Activated T-helper 1 cell treated with anti-CD3 and anti-CD28 coated beads, Interleukin-12 subunit alpha, Interleukin-12 subunit beta, Interleukin-2, Interleukin-4 antibody, amounts not matched to agents 30 ng/mL and 10 ng/mL and 1 ng/mL, durations not matched to agents 14 hours and 24 hours and 36 hours (primary cell): ENCODE data around the gene FRA10AC1. TPM values are rescaled to one million over a fixed set of nuclear protein-coding genes. Genes with fewer than 3 reads are reported as not detected.

ENCODE experiments used
- DNase-seq: peaks from one replicate; pipeline ENCODE4 v3.0.0; 2021; ENCODE audit warnings: low spot score
- H3K27ac Mint-ChIP-seq: one replicate; pipeline ENCODE4 v1.8.0; 2021; ENCODE audit warnings: mild to moderate bottlenecking, mixed read lengths
- H3K27me3 Mint-ChIP-seq: one replicate; pipeline ENCODE4 v1.8.0; 2022; ENCODE audit warnings: mild to moderate bottlenecking, moderate library complexity, mixed read lengths; ENCODE audit not compliant: insufficient read depth
- H3K36me3 Mint-ChIP-seq: one replicate; pipeline ENCODE4 v1.8.0; 2021; ENCODE audit warnings: low read depth, mixed read lengths
- H3K4me1 Mint-ChIP-seq: one replicate; pipeline ENCODE4 v1.8.0; 2021; ENCODE audit warnings: low read depth, mixed read lengths
- H3K4me3 Mint-ChIP-seq: one replicate; pipeline ENCODE4 v1.8.0; 2021; ENCODE audit warnings: mild to moderate bottlenecking, moderate library complexity, mixed read lengths
- H3K9me3 Mint-ChIP-seq: one replicate; pipeline ENCODE4 v1.8.0; 2021; ENCODE audit warnings: mixed read lengths
- intact Hi-C: fragments of 100-400 bp; cut with micrococcal nuclease; formaldehyde crosslinking; loops from one replicate; pipeline ENCODE4 v1.15.1; 2024
- total RNA-seq: library from RNA; stranded (reverse); gene quantifications from 2 replicates; pipeline ENCODE4 v1.2.3, GENCODE V29; 2022

The FRA10AC1 gene
- total RNA-seq, 1 donor from 2014 or later, result 28.2 TPM

DNA sequence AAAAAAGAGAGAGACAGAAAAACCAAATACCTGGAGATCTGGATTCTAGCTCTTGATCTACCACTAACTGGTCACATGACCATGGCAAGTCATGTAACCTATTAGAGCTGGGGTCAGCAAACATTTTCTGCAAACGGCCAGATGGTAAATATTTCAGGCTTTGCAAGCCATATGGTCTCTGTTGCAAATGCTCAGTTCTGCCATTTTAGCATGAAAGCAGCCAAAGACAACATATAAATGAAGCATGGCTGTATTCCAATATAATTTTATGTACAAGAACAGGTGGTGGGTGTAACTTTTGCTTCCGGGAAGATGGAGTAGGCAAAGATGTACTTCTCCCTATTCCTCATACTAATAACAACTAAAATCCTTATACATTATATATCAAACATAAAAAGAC lies 6.7 kb downstream of the FRA10AC1 start:
- no peak for DNase-seq
- Mint-ChIP-seq H3K36me3 (peaks cover 34% of the 10 kb centered on the region), H3K4me3 (no peak overlapping the region), H3K9me3 (no peaks in the 10 kb centered on the region), H3K27me3 (no peaks in the 10 kb centered on the region), H3K4me1 (peaks cover 22% of the 10 kb centered on the region), H3K27ac (no peak overlapping the region)
- intact Hi-C loops, result no loop called here

DNA sequence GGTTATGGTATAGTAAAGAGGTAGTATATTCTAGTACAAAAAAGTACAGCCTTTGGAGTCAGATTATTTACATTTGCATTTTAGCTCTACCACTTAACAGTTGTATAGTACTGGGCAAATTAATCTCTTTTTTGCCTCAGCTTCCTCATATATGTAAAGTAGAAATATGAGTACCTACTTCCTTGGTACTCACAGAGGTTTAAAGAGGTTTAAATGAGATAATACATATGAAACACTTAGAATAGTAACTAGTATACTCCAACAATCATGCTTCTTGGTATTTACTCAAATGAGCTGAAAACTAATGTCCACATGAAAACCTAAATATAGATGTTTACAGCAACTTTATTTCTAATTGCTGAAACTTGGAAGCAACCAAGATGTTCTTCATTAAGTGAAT lies 14.7 kb downstream of the FRA10AC1 start:
- Mint-ChIP-seq H3K27ac (no peak overlapping the region), H3K4me3 (no peak overlapping the region), H3K9me3 (no peaks in the 10 kb centered on the region), H3K36me3 (peaks cover 16% of the 10 kb centered on the region), H3K4me1 (no peaks in the 10 kb centered on the region), H3K27me3 (no peaks in the 10 kb centered on the region)
- intact Hi-C loops, result no loop called here
- no peak for DNase-seq

DNA sequence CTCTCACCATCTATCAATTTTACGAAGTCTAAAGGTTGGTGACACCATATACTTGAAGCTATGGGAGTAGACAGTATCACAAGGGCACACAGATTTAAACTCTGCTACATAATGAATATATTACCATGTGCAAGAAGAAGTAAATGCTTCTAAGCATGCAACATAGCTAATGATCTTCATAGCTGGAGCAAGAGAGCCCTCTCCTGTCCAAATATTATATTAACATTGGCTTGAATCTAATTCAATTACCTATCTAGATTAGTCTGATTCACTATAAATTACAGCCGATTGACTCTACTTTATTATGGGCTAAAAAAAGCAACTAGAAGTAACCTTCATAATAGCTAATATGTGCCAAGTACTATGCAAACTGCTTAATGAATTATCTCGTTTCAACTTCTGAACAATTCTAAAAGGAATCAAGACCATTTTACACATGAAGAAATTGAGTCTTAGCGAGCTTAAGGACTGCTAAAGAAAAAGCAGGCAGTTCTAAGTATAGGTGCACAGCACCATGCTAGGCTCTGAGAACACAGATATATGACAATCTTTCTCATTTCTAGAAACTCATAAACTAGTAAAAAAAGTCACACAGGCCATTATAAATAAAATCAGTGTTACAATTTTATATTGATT lies 21.9 kb downstream of the FRA10AC1 start:
- H3K36me3 Mint-ChIP-seq, result peaks cover 8% of the 10 kb centered on the region
- DNase-seq, result no peak
- H3K9me3 Mint-ChIP-seq, result no peaks in the 10 kb centered on the region
- H3K4me3 Mint-ChIP-seq, result no peak overlapping the region
- no peaks in the 10 kb centered on the region for H3K4me1 Mint-ChIP-seq
- H3K27me3 Mint-ChIP-seq, result no peaks in the 10 kb centered on the region
- intact Hi-C loops, result loop anchor here (1.0 kb wide), 1 partner anchor 125 kb away; no protein-coding TSS in a partner anchor
- H3K27ac Mint-ChIP-seq, result no peak overlapping the region

DNA sequence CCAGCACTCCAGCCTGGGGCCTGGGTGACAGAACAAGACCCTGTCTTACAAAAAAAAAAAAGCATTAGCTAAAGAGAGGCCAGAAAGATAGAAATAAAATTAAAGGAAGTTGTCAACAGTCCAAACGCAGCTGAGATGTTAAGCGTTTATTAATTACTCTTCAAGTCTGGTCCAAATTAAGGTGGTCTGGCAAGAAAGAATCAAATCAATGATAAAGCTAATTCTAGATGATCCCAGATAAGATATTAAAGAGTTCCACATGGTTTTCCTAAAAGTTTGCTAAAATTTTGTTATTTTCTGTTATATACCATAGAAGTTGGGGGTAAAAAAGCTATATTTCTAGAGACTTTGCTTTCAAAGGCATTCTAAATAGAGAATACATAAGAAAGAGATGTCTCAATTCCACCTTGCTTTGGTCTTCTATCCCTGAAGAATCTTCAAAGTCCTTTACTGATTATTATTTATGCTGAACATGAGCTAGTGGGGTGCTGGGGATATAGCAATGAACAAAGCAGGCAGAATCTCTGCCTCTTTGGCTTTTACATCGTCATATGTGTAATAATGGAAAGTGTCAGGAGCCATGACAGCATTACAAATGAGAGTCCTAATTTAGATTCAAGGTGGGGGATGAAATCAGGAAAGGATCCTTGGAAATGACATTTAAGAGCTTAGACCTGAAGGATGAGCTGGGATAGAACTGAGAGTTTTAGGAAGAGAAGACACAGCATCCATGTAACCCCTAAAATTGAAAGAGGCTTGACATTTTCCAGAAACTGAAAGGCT lies 23.4 kb downstream of the FRA10AC1 start:
- intact Hi-C loops, result no loop called here
- H3K9me3 Mint-ChIP-seq, result no peaks in the 10 kb centered on the region
- H3K4me1 Mint-ChIP-seq, result no peaks in the 10 kb centered on the region
- no peak for DNase-seq
- H3K36me3 Mint-ChIP-seq, result peaks cover 15% of the 10 kb centered on the region
- H3K4me3 Mint-ChIP-seq, result no peak overlapping the region
- H3K27me3 Mint-ChIP-seq, result no peaks in the 10 kb centered on the region
- H3K27ac Mint-ChIP-seq, result no peak overlapping the region

DNA sequence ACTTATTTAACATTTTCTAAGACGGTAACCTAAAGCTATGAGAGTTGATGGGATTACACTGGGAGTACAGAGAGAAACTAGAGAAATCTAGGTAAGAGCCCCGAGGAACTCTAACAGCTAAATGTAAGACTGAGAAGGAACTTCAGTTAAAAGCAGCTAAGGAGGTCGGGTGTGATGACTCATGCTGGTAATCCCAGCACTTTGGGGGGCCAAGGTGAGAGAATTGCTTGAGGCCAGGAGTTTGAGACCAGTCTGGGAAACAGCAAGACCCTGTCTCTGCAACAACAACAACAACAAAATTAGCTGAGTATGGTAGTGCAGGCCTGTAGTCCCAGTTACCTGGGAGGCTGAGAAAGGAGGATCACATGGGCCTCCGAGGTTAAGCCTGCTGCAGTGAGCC lies 24.0 kb downstream of the FRA10AC1 start:
- H3K4me3 Mint-ChIP-seq, result no peak overlapping the region
- intact Hi-C loops, result no loop called here
- H3K27me3 Mint-ChIP-seq, result no peaks in the 10 kb centered on the region
- no peaks in the 10 kb centered on the region for H3K4me1 Mint-ChIP-seq
- H3K36me3 Mint-ChIP-seq, result peaks cover 18% of the 10 kb centered on the region
- H3K27ac Mint-ChIP-seq, result no peak overlapping the region
- no peak for DNase-seq
- no peaks in the 10 kb centered on the region for H3K9me3 Mint-ChIP-seq

DNA sequence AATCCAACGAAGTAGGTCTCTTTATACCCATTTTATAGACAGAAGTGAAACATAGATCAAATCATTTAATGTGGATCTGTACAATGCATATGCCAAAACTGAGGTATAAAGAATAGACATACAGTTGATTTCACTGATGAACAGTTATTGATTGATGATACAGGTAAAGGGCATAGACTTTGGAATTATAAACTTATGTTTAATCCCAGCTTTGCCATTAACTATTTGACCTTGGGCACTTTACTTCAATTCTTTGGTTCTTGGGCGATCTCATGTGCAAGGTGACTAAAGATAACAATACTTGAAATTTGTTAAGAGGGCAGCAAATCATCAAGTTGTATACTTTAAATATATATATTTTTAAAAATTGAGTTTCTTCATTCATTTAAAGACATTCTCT lies 28.6 kb downstream of the FRA10AC1 start:
- Mint-ChIP-seq H3K27me3 (no peaks in the 10 kb centered on the region), H3K27ac (no peak overlapping the region)
- intact Hi-C loops, result no loop called here

DNA sequence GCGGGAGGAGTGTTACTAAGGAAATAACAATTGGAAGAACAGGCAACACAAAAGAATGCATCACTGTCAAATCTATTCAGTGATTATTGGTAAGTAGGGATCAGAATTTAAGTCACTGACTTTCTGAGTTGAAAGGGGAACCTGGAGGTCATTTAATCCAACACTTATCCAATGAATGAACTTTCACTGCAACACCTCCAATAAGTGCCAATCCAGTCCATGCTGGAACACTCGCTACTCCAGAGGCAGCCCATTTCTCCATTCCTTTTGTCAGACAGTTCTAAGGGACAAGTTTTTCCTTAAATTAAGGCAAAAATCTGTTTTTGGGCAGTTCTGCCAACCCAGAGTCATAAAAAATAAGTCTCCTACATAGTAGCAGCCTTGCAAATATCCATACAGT lies 29.5 kb downstream of the FRA10AC1 start:
- Mint-ChIP-seq H3K4me1 (peaks cover 8% of the 10 kb centered on the region), H3K27ac (no peak overlapping the region), H3K9me3 (no peaks in the 10 kb centered on the region), H3K4me3 (no peak overlapping the region), H3K27me3 (no peaks in the 10 kb centered on the region), H3K36me3 (peaks cover 25% of the 10 kb centered on the region)
- intact Hi-C loops, result no loop called here
- DNase-seq, result no peak

More for the DNA sequence above, 28.6 kb downstream of the FRA10AC1 start:
- H3K4me1 Mint-ChIP-seq, result peaks cover 8% of the 10 kb centered on the region
- no peak for DNase-seq
- H3K9me3 Mint-ChIP-seq, result no peaks in the 10 kb centered on the region
- H3K4me3 Mint-ChIP-seq, result no peak overlapping the region
- H3K36me3 Mint-ChIP-seq, result peaks cover 25% of the 10 kb centered on the region

DNA sequence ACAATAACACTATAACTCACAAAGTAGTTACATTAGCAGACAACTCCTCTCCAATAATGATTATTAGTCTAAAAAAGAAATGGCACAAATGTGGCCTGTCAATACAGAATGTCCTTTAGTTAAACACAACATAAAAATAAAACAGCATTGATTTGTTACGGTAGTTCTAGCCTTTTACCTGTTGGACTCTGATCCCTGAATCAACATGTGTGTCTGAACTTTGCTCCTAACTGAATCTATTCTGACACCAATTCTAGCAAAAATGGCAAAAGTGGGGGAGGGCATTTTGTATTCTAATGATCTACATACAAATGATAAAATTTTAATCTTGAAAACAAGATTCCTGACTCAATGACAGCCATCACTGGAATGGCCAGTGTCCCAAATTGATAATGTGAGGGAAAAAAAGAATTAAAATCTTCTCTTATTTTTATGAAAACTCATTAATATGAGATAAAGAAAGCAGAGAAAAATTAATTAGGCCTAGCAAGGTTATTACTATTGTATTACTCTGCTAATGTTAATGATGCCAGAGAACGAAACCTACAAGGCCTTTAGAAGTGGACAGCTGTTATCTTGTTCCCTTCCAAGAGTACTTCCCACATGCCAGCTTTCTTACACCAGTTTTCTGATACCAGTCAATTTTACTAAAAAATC lies 30.2 kb downstream of the FRA10AC1 start:
- DNase-seq, result no peak
- H3K9me3 Mint-ChIP-seq, result no peaks in the 10 kb centered on the region
- peaks cover 8% of the 10 kb centered on the region for H3K4me1 Mint-ChIP-seq
- intact Hi-C loops, result no loop called here
- H3K27me3 Mint-ChIP-seq, result no peaks in the 10 kb centered on the region
- H3K36me3 Mint-ChIP-seq, result peaks cover 25% of the 10 kb centered on the region
- H3K27ac Mint-ChIP-seq, result no peak overlapping the region
- no peak overlapping the region for H3K4me3 Mint-ChIP-seq

DNA sequence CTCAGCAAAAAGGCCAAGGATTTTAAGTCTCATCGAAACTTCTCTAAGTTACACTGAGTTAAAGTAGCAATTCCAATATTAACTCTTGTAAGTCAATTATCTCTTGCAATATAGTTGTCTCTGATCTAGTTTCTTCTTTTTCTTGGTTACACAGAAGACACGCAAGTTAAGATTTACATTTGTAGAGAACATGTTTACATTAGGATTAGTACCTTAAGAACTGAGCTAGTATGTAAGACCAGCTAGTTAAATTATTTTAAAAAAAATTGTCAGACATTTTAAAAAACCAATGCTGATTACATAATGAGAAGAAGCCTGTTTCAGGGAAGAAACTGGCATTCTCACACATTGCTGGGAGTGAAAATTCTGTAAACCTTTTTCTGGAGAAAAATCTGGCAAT lies 31.4 kb downstream of the FRA10AC1 start:
- no peaks in the 10 kb centered on the region for H3K9me3 Mint-ChIP-seq
- no peak for DNase-seq
- intact Hi-C loops, result no loop called here
- no peak overlapping the region for H3K27ac Mint-ChIP-seq
- H3K4me1 Mint-ChIP-seq, result peaks cover 8% of the 10 kb centered on the region
- H3K36me3 Mint-ChIP-seq, result peaks cover 26% of the 10 kb centered on the region
- H3K4me3 Mint-ChIP-seq, result no peak overlapping the region
- H3K27me3 Mint-ChIP-seq, result no peaks in the 10 kb centered on the region

DNA sequence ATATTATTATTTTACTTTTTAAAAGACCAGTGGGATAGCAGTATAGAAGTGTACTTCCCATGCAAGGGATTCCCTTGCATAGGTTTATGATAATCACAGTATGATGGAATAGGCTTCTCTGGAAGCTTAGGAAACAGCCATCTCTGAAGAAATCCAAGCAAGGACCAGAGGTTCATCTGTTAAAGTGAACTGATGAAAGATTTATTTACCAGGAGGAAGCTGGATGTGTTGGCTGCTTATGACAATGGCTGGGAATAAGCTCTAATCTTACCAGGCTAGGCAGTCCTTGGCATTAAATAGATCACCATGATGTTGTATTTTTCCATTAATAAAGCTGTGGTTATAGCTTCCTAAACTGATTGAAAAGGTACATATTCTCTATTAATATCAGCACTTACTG lies 32.0 kb downstream of the FRA10AC1 start:
- H3K4me3 Mint-ChIP-seq, result no peak overlapping the region
- H3K36me3 Mint-ChIP-seq, result peaks cover 26% of the 10 kb centered on the region
- H3K27ac Mint-ChIP-seq, result no peak overlapping the region
- H3K9me3 Mint-ChIP-seq, result no peaks in the 10 kb centered on the region
- H3K4me1 Mint-ChIP-seq, result peaks cover 8% of the 10 kb centered on the region
- DNase-seq, result no peak
- intact Hi-C loops, result no loop called here
- H3K27me3 Mint-ChIP-seq, result no peaks in the 10 kb centered on the region

DNA sequence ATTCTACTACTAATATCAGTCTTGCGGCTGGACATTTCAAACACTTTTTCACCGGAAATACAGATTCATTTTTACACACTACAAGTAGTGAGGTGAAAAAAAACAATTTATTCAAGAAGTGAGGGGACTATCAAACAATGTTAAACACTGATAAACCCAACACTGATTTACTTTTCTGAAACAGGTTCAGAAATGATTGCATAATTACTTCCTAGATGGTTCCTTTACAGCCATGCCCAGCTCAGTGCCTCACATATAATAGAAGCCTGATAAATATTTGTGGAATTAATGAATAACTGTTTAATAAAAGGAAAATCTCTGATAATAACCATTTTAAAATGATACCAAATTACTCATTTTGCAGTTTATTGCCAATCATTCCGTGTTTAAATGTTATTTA lies 34.6 kb downstream of the FRA10AC1 start:
- H3K4me3 Mint-ChIP-seq, result no peak overlapping the region
- H3K36me3 Mint-ChIP-seq, result peaks cover 17% of the 10 kb centered on the region
- H3K27me3 Mint-ChIP-seq, result no peaks in the 10 kb centered on the region
- no peaks in the 10 kb centered on the region for H3K9me3 Mint-ChIP-seq
- intact Hi-C loops, result no loop called here
- peaks cover 8% of the 10 kb centered on the region for H3K4me1 Mint-ChIP-seq
- no peak overlapping the region for H3K27ac Mint-ChIP-seq
- DNase-seq, result no peak

DNA sequence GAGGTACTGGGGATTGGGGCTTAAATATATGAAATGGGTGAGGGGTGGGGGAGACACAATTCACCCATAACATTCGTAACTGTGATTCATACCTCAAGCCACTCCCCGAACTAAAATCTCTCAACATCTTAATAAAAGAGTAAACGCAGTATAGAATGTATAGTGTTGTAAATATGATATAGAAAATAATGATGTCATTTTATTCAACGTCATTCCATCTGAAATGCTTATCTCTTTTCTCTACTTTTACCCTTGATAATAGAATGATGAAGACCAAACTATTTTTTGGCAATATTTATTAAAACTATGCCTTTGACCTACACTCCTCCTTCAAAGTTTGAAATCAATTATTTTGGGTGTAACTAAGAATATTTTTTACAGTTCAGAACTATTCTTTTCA lies 36.4 kb downstream of the FRA10AC1 start:
- Mint-ChIP-seq H3K4me3 (no peak overlapping the region), H3K36me3 (peaks cover 20% of the 10 kb centered on the region), H3K4me1 (no peaks in the 10 kb centered on the region), H3K9me3 (no peaks in the 10 kb centered on the region), H3K27ac (no peak overlapping the region), H3K27me3 (no peaks in the 10 kb centered on the region)
- DNase-seq, result no peak
- intact Hi-C loops, result no loop called here

DNA sequence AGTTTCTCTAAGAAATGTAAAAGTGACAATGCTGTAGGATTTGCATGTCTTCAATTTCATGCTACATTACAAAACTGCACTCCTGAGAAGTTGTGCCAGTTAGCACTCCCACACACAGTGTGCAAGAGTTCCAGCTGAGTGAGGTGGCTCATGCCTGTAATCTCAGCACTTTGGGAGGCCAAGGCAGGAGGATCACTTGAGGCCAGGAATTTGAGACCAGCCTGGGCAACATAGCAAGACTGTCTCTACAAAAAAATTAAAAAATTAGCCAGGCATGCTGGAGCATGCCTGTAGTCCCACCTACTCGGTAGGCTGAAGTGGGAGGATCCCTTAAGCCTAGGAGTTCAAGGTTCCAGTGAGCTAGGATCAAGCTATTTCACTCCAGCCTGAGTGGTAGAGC lies 44.6 kb downstream of the FRA10AC1 start:
- Mint-ChIP-seq H3K36me3 (peaks cover 6% of the 10 kb centered on the region), H3K4me1 (no peaks in the 10 kb centered on the region), H3K4me3 (no peak overlapping the region), H3K9me3 (no peaks in the 10 kb centered on the region), H3K27ac (no peak overlapping the region), H3K27me3 (peaks cover 1% of the 10 kb centered on the region)
- no peak for DNase-seq
- intact Hi-C loops, result no loop called here
